ENCODE measurements around the gene BRME1. TPM values are rescaled to one million over a fixed set of nuclear protein-coding genes. Genes with fewer than 3 reads are reported as not detected.

BRME1 gene
- polyA plus RNA-seq, 1 donor from 2014 or later = 6.2 TPM

DNA sequence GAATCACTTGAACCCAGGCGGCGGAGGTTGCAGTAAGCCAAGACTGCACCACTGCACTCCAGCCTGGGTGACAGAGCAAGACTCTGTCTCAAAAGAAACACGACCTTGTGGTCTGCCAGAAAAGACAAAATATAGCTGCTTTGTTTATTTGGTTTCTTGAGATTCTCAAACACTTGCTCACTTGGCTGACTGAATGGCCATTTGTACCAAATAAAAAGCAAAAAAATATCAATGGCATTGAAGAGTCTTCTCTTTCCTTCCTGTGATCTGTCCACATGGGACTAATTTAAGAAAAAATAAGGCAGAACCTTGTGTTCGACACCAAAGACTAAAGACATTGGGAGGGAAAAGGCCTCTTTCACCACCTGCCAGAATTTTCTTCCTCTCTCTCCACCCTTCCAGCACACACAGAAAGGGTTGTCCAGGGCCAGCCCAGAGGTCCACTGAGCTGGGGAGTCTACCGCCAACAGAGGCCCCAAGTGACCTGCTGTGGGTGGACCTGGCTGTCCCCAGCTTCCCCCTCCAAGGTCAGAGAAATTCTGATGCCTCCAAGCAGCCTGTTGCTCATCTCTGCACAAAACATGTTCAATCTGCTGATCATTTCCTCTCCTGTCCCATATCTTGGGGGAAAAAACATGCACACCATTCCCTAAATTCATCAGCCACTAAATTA lies 5.9 kb downstream of the BRME1 start:
- TF ChIP-seq POLR2AphosphoS5 (IDR thresholded peaks at IDR 0.05) (no peak), MXI1 (conservative IDR thresholded peaks at IDR 0.05; ENCODE audit: poor library complexity, severe bottlenecking) (no peak), EP300 (conservative IDR thresholded peaks at IDR 0.05; ENCODE audit: poor library complexity, severe bottlenecking) (no peak), EZH2 (IDR thresholded peaks at IDR 0.05; ENCODE audit: borderline replicate concordance, insufficient read depth, low read length, poor library complexity, severe bottlenecking) (no peak), SMC3 (conservative IDR thresholded peaks at IDR 0.05; ENCODE audit: poor library complexity) (no peak), RAD21 (conservative IDR thresholded peaks at IDR 0.05) (no peak), TAF1 (IDR thresholded peaks at IDR 0.05; ENCODE audit: low read depth) (no peak)
- TF ChIP-seq, protein P1, sequence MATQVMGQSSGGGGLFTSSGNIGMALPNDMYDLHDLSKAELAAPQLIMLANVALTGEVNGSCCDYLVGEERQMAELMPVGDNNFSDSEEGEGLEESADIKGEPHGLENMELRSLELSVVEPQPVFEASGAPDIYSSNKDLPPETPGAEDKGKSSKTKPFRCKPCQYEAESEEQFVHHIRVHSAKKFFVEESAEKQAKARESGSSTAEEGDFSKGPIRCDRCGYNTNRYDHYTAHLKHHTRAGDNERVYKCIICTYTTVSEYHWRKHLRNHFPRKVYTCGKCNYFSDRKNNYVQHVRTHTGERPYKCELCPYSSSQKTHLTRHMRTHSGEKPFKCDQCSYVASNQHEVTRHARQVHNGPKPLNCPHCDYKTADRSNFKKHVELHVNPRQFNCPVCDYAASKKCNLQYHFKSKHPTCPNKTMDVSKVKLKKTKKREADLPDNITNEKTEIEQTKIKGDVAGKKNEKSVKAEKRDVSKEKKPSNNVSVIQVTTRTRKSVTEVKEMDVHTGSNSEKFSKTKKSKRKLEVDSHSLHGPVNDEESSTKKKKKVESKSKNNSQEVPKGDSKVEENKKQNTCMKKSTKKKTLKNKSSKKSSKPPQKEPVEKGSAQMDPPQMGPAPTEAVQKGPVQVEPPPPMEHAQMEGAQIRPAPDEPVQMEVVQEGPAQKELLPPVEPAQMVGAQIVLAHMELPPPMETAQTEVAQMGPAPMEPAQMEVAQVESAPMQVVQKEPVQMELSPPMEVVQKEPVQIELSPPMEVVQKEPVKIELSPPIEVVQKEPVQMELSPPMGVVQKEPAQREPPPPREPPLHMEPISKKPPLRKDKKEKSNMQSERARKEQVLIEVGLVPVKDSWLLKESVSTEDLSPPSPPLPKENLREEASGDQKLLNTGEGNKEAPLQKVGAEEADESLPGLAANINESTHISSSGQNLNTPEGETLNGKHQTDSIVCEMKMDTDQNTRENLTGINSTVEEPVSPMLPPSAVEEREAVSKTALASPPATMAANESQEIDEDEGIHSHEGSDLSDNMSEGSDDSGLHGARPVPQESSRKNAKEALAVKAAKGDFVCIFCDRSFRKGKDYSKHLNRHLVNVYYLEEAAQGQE (IDR thresholded peaks at IDR 0.05; ENCODE audit: borderline replicate concordance) = no peak
- TF ChIP-seq, protein P2, sequence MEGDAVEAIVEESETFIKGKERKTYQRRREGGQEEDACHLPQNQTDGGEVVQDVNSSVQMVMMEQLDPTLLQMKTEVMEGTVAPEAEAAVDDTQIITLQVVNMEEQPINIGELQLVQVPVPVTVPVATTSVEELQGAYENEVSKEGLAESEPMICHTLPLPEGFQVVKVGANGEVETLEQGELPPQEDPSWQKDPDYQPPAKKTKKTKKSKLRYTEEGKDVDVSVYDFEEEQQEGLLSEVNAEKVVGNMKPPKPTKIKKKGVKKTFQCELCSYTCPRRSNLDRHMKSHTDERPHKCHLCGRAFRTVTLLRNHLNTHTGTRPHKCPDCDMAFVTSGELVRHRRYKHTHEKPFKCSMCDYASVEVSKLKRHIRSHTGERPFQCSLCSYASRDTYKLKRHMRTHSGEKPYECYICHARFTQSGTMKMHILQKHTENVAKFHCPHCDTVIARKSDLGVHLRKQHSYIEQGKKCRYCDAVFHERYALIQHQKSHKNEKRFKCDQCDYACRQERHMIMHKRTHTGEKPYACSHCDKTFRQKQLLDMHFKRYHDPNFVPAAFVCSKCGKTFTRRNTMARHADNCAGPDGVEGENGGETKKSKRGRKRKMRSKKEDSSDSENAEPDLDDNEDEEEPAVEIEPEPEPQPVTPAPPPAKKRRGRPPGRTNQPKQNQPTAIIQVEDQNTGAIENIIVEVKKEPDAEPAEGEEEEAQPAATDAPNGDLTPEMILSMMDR (IDR thresholded peaks at IDR 0.05; ENCODE audit: poor library complexity, severe bottlenecking) = no peak
- Histone ChIP-seq H3K27ac (ENCODE audit: low read length) (no peak overlapping the region), H3K9ac (ENCODE audit: low read length) (no peak overlapping the region), H3K4me3 (ENCODE audit: low read length) (no peak overlapping the region), H3K9me2 (ENCODE audit: insufficient read depth, low read length) (no peaks in the 10 kb centered on the region), H3K9me3 (ENCODE audit: low read length) (no peaks in the 10 kb centered on the region), H2AFZ (ENCODE audit: low read depth, low read length) (no peak overlapping the region), H3K36me3 (ENCODE audit: insufficient read depth, low read length) (no peaks in the 10 kb centered on the region), H3K79me2 (replicated peaks; ENCODE audit: insufficient read depth, low read length) (no peaks in the 10 kb centered on the region), H3K27me3 (ENCODE audit: insufficient read depth, low read depth, low read length) (no peaks in the 10 kb centered on the region), H3F3A (ENCODE audit: insufficient read depth, low read length, poor library complexity, severe bottlenecking) (no peaks in the 10 kb centered on the region), H4K20me1 (ENCODE audit: insufficient read depth) (no peaks in the 10 kb centered on the region), H3K4me2 (ENCODE audit: low read length) (no peak overlapping the region)

DNA sequence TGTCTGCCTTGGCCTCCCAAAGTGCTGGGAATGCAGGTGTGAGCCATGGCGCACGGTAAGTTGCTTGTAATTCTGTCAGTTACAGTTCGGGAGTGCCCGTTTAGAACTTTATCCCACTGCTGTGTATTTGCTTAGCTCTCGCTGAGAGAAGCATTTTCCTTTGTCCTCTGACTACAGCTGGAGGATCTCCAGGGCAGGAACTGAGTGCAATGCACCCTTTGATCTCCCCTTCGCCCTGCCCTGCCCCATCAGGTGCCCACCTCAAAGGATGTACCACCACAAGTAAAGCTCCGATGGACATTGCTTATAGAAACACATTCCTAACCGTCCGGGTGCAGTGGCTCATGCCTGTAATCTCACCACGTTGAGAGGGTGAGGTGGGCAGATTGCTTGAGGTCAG lies 6.5 kb downstream of the BRME1 start:
- Histone ChIP-seq H3K27ac (ENCODE audit: low read length) (no peak overlapping the region), H2AFZ (ENCODE audit: low read depth, low read length) (no peak overlapping the region), H3F3A (ENCODE audit: insufficient read depth, low read length, poor library complexity, severe bottlenecking) (no peaks in the 10 kb centered on the region), H3K9me3 (ENCODE audit: low read length) (no peaks in the 10 kb centered on the region), H3K79me2 (replicated peaks; ENCODE audit: insufficient read depth, low read length) (no peaks in the 10 kb centered on the region), H3K4me2 (ENCODE audit: low read length) (no peak overlapping the region), H3K4me3 (ENCODE audit: low read length) (no peak overlapping the region), H3K9ac (ENCODE audit: low read length) (no peak overlapping the region), H3K36me3 (ENCODE audit: insufficient read depth, low read length) (no peaks in the 10 kb centered on the region), H4K20me1 (ENCODE audit: insufficient read depth) (no peaks in the 10 kb centered on the region), H3K9me2 (ENCODE audit: insufficient read depth, low read length) (no peaks in the 10 kb centered on the region), H3K27me3 (ENCODE audit: insufficient read depth, low read depth, low read length) (no peaks in the 10 kb centered on the region)
- TF ChIP-seq SMC3 (conservative IDR thresholded peaks at IDR 0.05; ENCODE audit: poor library complexity) = no peak
- TF ChIP-seq POLR2AphosphoS5 (IDR thresholded peaks at IDR 0.05) = no peak
- TF ChIP-seq RAD21 (conservative IDR thresholded peaks at IDR 0.05) = no peak
